Astrocyte (in vitro differentiated cells and primary cell): ENCODE data around the gene AUTS2.

ENCODE experiments used
- CTCF ChIP-seq: IDR thresholded peaks from 2 replicates; pipeline ENCODE4 v1.5.1; 2011; ENCODE audit warnings: low read depth, mild to moderate bottlenecking, inconsistent platforms, low read length, moderate library complexity; ENCODE audit not compliant: insufficient read depth
- EZH2 ChIP-seq: IDR thresholded peaks from 2 replicates; pipeline ENCODE4 v1.6.1; 2012; ENCODE audit warnings: mild to moderate bottlenecking, low read length, inconsistent platforms; ENCODE audit not compliant: insufficient read depth

- TF ChIP-seq CTCF (no peak), EZH2 (no peak)
These were observed 251.0 kb downstream of the AUTS2 start for GRCh38 chr7:69849268-69849667.
